Measurements from ENCODE around the gene HNRNPL. TPM values are rescaled to one million over a fixed set of nuclear protein-coding genes. Genes with fewer than 3 reads are reported as not detected.

The HNRNPL gene
- total RNA-seq, 1 donor from 2014 or later: 443 TPM

GRCh38 chr19:38836159-38836982 is 13.4 kb downstream of the HNRNPL start:
- Mint-ChIP-seq H3K9me3 (no peaks in the 10 kb centered on the region), H3K4me3 (no peak overlapping the region), H3K27me3 (ENCODE audit: low read depth) (no peaks in the 10 kb centered on the region), H3K4me1 (peaks cover 37% of the 10 kb centered on the region), H3K27ac (peak overlapping the region; percentile 90), H3K36me3 (peaks cover 25% of the 10 kb centered on the region)
- no peak for DNase-seq (ENCODE audit: low spot score in 2 of 2, unreplicated experiment in 2 of 2)
- no peak for TF ChIP-seq CTCF (IDR thresholded peaks at IDR 0.05; ENCODE audit: unreplicated experiment)

- Mint-ChIP-seq H3K4me3 (no peak overlapping the region), H3K27ac (no peak overlapping the region), H3K9me3 (no peaks in the 10 kb centered on the region), H3K27me3 (ENCODE audit: low read depth) (no peaks in the 10 kb centered on the region), H3K4me1 (peaks cover 39% of the 10 kb centered on the region), H3K36me3 (peaks cover 20% of the 10 kb centered on the region)
- DNase-seq (ENCODE audit: low spot score in 2 of 2, unreplicated experiment in 2 of 2): no peak
- no peak for TF ChIP-seq CTCF (IDR thresholded peaks at IDR 0.05; ENCODE audit: unreplicated experiment)
Measured at GRCh38 chr19:38834590-38834989, 15.2 kb downstream of the HNRNPL start.

GRCh38 chr19:38834104-38834490 is 15.7 kb downstream of the HNRNPL start:
- Mint-ChIP-seq H3K4me3 (no peak overlapping the region), H3K36me3 (peaks cover 15% of the 10 kb centered on the region)

GRCh38 chr19:38833092-38833425 is 16.7 kb downstream of the HNRNPL start:
- no peaks in the 10 kb centered on the region for H3K9me3 Mint-ChIP-seq
- H3K27me3 Mint-ChIP-seq (ENCODE audit: low read depth): no peaks in the 10 kb centered on the region
- peaks cover 13% of the 10 kb centered on the region for H3K36me3 Mint-ChIP-seq
- peak overlapping the region; percentile 97 for H3K27ac Mint-ChIP-seq
- peaks cover 28% of the 10 kb centered on the region for H3K4me1 Mint-ChIP-seq
- no peak for DNase-seq (ENCODE audit: low spot score in 2 of 2, unreplicated experiment in 2 of 2)
- H3K4me3 Mint-ChIP-seq: no peak overlapping the region
- no peak for TF ChIP-seq CTCF (IDR thresholded peaks at IDR 0.05; ENCODE audit: unreplicated experiment)

More at GRCh38 chr19:38834104-38834490, 15.7 kb downstream of the HNRNPL start:
- Mint-ChIP-seq H3K27ac (peak overlapping the region; percentile 47), H3K4me1 (peaks cover 35% of the 10 kb centered on the region), H3K9me3 (no peaks in the 10 kb centered on the region), H3K27me3 (ENCODE audit: low read depth) (no peaks in the 10 kb centered on the region)
- TF ChIP-seq CTCF (IDR thresholded peaks at IDR 0.05; ENCODE audit: unreplicated experiment): no peak
- no peak for DNase-seq (ENCODE audit: low spot score in 2 of 2, unreplicated experiment in 2 of 2)

GRCh38 chr19:38831142-38831605 is 18.6 kb downstream of the HNRNPL start:
- Mint-ChIP-seq H3K27ac (peak overlapping the region; percentile 97), H3K27me3 (ENCODE audit: low read depth) (no peaks in the 10 kb centered on the region), H3K4me1 (peaks cover 19% of the 10 kb centered on the region), H3K36me3 (peaks cover 18% of the 10 kb centered on the region), H3K4me3 (peak overlapping the region; percentile 73), H3K9me3 (no peaks in the 10 kb centered on the region)
- no peak for TF ChIP-seq CTCF (IDR thresholded peaks at IDR 0.05; ENCODE audit: unreplicated experiment)
- DNase-seq (ENCODE audit: low spot score in 2 of 2, unreplicated experiment in 2 of 2): peak in 1 of 2 experiments; percentile 58

Data from mesothelial cell of epicardium (in vitro differentiated cells).